HepG2 (cell line): ENCODE data around the gene COX4I2. TPM values are rescaled to one million over a fixed set of nuclear protein-coding genes. Genes with fewer than 3 reads are reported as not detected.

ENCODE experiments used
- ASH2L ChIP-seq: fragments of 300-600, 200-600 bp; sonication (generic); IDR thresholded peaks from 2 replicates; pipeline ENCODE4 v1.7.0; 2017; ENCODE audit warnings: low read depth, mild to moderate bottlenecking, moderate library complexity, mixed read lengths, low read length; ENCODE audit not compliant: insufficient read length
- DNMT3B ChIP-seq: conservative IDR thresholded peaks from 2 replicates; pipeline ENCODE4 v1.6.1; 2016; ENCODE audit warnings: missing biosample characterization, control low read depth
- FOXM1 ChIP-seq: sonication (generic); formaldehyde crosslinking; IDR thresholded peaks from 2 replicates; pipeline ENCODE4 v1.5.0; 2020; ENCODE audit warnings: missing genetic modification reagents
- GATAD1 ChIP-seq: IDR thresholded peaks from 2 replicates; pipeline ENCODE4 v1.6.1; 2016; ENCODE audit warnings: missing genetic modification reagents, missing compliant biosample characterization
- HMG20A ChIP-seq: IDR thresholded peaks from 2 replicates; pipeline ENCODE4 v1.6.1; 2016; ENCODE audit warnings: borderline replicate concordance
- HNRNPLL ChIP-seq: fragments of 200-400 bp; formaldehyde crosslinking; IDR thresholded peaks from 2 replicates; pipeline ENCODE4 v1.6.1; 2017; ENCODE audit warnings: mild to moderate bottlenecking, low read depth, low read length; ENCODE audit not compliant: poor library complexity, severe bottlenecking
- KLF16 ChIP-seq, 2 experiments: sonication (generic) in 1 of 2; formaldehyde crosslinking in 1 of 2; IDR thresholded peaks; 2 replicates each; pipeline versions ENCODE4 v1.6.1 to v1.8.0; 2016 to 2023; ENCODE audit warnings: missing genetic modification reagents in 2 of 2, missing compliant biosample characterization in 1 of 2
- MXD3 ChIP-seq: IDR thresholded peaks from 2 replicates; pipeline ENCODE4 v1.6.1; 2016; ENCODE audit warnings: mild to moderate bottlenecking, missing biosample characterization, missing genetic modification reagents
- NAIF1 ChIP-seq: sonication (generic); formaldehyde crosslinking; IDR thresholded peaks from 2 replicates; pipeline ENCODE4 v1.5.0; 2020; ENCODE audit warnings: mild to moderate bottlenecking, missing genetic modification reagents, borderline replicate concordance
- NFIC ChIP-seq: IDR thresholded peaks from 2 replicates; pipeline ENCODE4 v1.6.1; 2012; ENCODE audit warnings: mild to moderate bottlenecking, low read length, inconsistent platforms
- NFRKB ChIP-seq: fragments of 450-650 bp; IDR thresholded peaks from 2 replicates; pipeline ENCODE4 v1.6.1; 2017
- REST ChIP-seq, 2 experiments: IDR thresholded peaks; 2 replicates each; pipeline ENCODE4 v1.6.1; 2011 to 2012; ENCODE audit warnings: low read length in 2 of 2, borderline replicate concordance in 1 of 2, low read depth in 1 of 2, mild to moderate bottlenecking in 1 of 2, moderate library complexity in 1 of 2
- SALL1 ChIP-seq: sonication (generic); formaldehyde crosslinking; IDR thresholded peaks from 2 replicates; pipeline ENCODE4 v1.8.0; 2022; ENCODE audit warnings: mild to moderate bottlenecking, missing genetic modification reagents
- SMC3 ChIP-seq: IDR thresholded peaks from 2 replicates; pipeline ENCODE4 v1.6.1; 2011; ENCODE audit warnings: low read length, improper control_type of control experiment
- SYNCRIP ChIP-seq: fragments of 200-400 bp; formaldehyde crosslinking; IDR thresholded peaks from 2 replicates; pipeline ENCODE4 v1.6.1; 2018; ENCODE audit warnings: mild to moderate bottlenecking, low read depth, low read length; ENCODE audit not compliant: insufficient read depth
- TRIM22 ChIP-seq: fragments of 450-650 bp; IDR thresholded peaks from 2 replicates; pipeline ENCODE4 v1.6.1; 2017
- TRIM24 ChIP-seq: sonication (generic); formaldehyde crosslinking; IDR thresholded peaks from 2 replicates; pipeline ENCODE4 v1.8.0; 2022; ENCODE audit warnings: mild to moderate bottlenecking, missing genetic modification reagents
- ZBTB3 ChIP-seq: sonication (generic); formaldehyde crosslinking; IDR thresholded peaks from 2 replicates; pipeline ENCODE4 v1.4.0; 2020; ENCODE audit warnings: low read depth, mild to moderate bottlenecking, moderate library complexity, missing genetic modification reagents, borderline replicate concordance
- ZFP36 ChIP-seq: fragments of 150-350 bp; IDR thresholded peaks from 2 replicates; pipeline ENCODE4 v1.6.1; 2018; ENCODE audit warnings: borderline replicate concordance, low read length, low read depth; ENCODE audit not compliant: partially characterized antibody
- ZNF205 ChIP-seq: IDR thresholded peaks from 2 replicates; pipeline ENCODE4 v1.6.1; 2018; ENCODE audit warnings: missing biosample characterization, missing genetic modification reagents
- ZNF33A ChIP-seq: sonication (generic); formaldehyde crosslinking; IDR thresholded peaks from 2 replicates; pipeline ENCODE4 v1.5.1; 2020; ENCODE audit warnings: missing genetic modification reagents, mild to moderate bottlenecking, moderate library complexity, borderline replicate concordance
- ZNF350 ChIP-seq: sonication (generic); formaldehyde crosslinking; IDR thresholded peaks from 2 replicates; pipeline ENCODE4 v1.4.0; 2020; ENCODE audit warnings: mild to moderate bottlenecking, low read depth, missing genetic modification reagents, borderline replicate concordance
- ZNF430 ChIP-seq: sonication (generic); formaldehyde crosslinking; IDR thresholded peaks from 2 replicates; pipeline ENCODE4 v1.9.0; 2021; ENCODE audit warnings: mild to moderate bottlenecking, missing genetic modification reagents
- ZNF468 ChIP-seq: sonication (generic); formaldehyde crosslinking; IDR thresholded peaks from 2 replicates; pipeline ENCODE4 v1.8.0; 2022; ENCODE audit warnings: mild to moderate bottlenecking, moderate library complexity, missing genetic modification reagents
- ZSCAN30 ChIP-seq: sonication (generic); formaldehyde crosslinking; IDR thresholded peaks from 2 replicates; pipeline ENCODE4 v1.5.0; 2020; ENCODE audit warnings: mild to moderate bottlenecking, missing genetic modification reagents
- polyA plus RNA-seq, 8 experiments: library from polyadenylated mRNA; depleted of rRNA in 3 of 8; stranded (reverse) in 7 of 8; unstranded in 1 of 8; fragments of >200 nt; fragmentation: Illumina TruSeq in 4 of 8; extraction: Trizol in 4 of 8; gene quantifications; 2 replicates each; pipeline versions ENCODE4 v1.2.1 to v1.2.3, GENCODE V29; 2011 to 2016; ENCODE audit warnings: low read depth in 4 of 8, missing spikeins in 1 of 8, mixed read lengths in 1 of 8; ENCODE audit not compliant: insufficient read depth in 1 of 8
- total RNA-seq, 5 experiments: library from RNA; depleted of rRNA; stranded (reverse); fragments of >200 nt; fragmentation: Illumina TruSeq; extraction: Trizol; gene quantifications; 2 replicates each; pipeline ENCODE4 v1.2.3, GENCODE V29; 2016; ENCODE audit warnings: low read depth in 1 of 5

Gene COX4I2
- total and polyA plus RNA-seq, 2 of the 13 experiments (the other 11 are each of a cell fraction or from before 2014, with no cell fraction given) = 1.1 TPM; not detected in 1

DNA sequence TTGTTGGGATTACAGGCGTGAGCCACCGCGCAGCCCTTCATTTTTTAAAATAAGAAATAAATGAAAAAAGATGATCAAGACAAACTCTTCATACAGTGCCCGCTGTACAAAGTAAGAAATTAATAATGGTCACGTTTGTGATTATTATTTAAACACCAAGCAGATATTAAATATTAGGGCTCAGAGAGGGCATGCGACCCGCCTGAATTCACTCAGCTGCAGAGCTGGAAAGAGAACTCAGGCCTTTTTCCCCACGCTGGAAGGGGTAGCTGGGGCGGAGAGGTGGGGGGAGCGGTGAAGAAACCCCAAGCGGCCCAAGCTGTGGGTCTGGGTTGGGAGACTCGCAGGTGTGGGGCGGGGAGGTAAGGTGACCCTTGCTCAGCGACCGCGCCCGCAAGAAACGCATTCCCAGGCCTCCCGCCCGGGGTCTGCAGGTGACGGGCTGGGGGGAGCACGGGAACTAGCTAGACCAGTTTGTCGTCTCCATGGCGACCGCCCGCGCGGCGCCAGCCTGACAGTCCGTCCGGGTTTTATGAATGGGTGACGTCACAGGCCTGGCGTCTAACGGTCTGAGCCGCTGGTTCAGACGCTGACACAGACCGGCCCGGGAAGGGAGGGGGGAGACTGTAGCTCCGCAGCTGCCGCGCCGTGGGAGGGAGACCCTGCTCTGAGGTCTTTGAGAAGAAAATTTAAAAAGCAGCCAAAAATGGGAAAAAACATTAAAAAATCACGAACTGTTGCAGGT, 33.7 kb upstream of the COX4I2 start (continued):
- TF ChIP-seq TRIM24 (CRISPR knock-in tag) (0 out of 2 replicates have a peak, but pooled peaks have one; percentile 61), KLF16 (CRISPR knock-in tag; IDR thresholded peaks at IDR 0.05) (peak; percentile 33 to 86; a peak in 3 of 4 replicates), SALL1 (CRISPR knock-in tag) (peak; percentile 98), ZNF205 (CRISPR knock-in tag) (peak; percentile 95), ZFP36 (no peak), HNRNPLL (peak; percentile 90), NFIC (no peak), SYNCRIP (no peak), REST (IDR thresholded peaks at IDR 0.05; ENCODE audit: borderline replicate concordance in 1 of 2, low read depth in 1 of 2, low read length in 2 of 2) (peak in 1 of 2 experiments; percentile 74; a peak in 1 of 4 replicates), ZNF468 (0 out of 2 replicates have a peak, but pooled peaks have one; percentile 60), ZNF33A (CRISPR knock-in tag) (0 out of 2 replicates have a peak, but pooled peaks have one; percentile 79), ZBTB3 (CRISPR knock-in tag) (peak; percentile 95), HMG20A (CRISPR knock-in tag) (peak; percentile 41; the same call in 1 of the 2 replicates), DNMT3B (CRISPR knock-in tag) (no peak), ZSCAN30 (CRISPR knock-in tag) (no peak), TRIM22 (no peak), ZNF350 (CRISPR knock-in tag) (peak; percentile 92), NAIF1 (CRISPR knock-in tag) (no peak), ZNF430 (CRISPR knock-in tag) (peak; percentile 98), NFRKB (no peak), FOXM1 (CRISPR knock-in tag) (no peak), SMC3 (no peak; the same call in 1 of the 2 replicates), MXD3 (CRISPR knock-in tag) (peak; percentile 90), GATAD1 (CRISPR knock-in tag) (peak; percentile 60), ASH2L (peak; percentile 59)
